K562 (cell line): ENCODE measurements around the gene HYPK. TPM values are rescaled to one million over a fixed set of nuclear protein-coding genes. Genes with fewer than 3 reads are reported as not detected.

Experiments used
- BACH1 ChIP-seq: fragments of 200-800 bp; sonication (Bioruptor generic); IDR thresholded peaks from 2 replicates; pipeline ENCODE4 v1.6.1; 2016; ENCODE audit warnings: missing genetic modification characterization, missing compliant biosample characterization
- CEBPG ChIP-seq, 3 experiments: fragments of 200-800 bp in 1 of 3; sonication (Bioruptor generic) in 1 of 3; sonication (generic) in 1 of 3; formaldehyde crosslinking in 1 of 3; IDR thresholded peaks in 2 of 3; conservative IDR thresholded peaks in 1 of 3; 2 replicates each; pipeline versions ENCODE4 v1.6.1 to v1.8.0; 2016 to 2022; ENCODE audit warnings: missing compliant biosample characterization in 2 of 3, missing genetic modification characterization in 2 of 3, mild to moderate bottlenecking in 1 of 3, missing genetic modification reagents in 1 of 3
- CHD4 ChIP-seq: fragments of 200-600 bp; sonication (generic); IDR thresholded peaks from 3 replicates; pipeline ENCODE4 v1.6.1; 2012; ENCODE audit warnings: low read depth, mild to moderate bottlenecking, mixed read lengths, low read length, inconsistent platforms; ENCODE audit not compliant: insufficient read depth, insufficient replicate concordance, poor library complexity, severe bottlenecking
- MTA2 ChIP-seq: fragments of 450-650 bp; IDR thresholded peaks from 2 replicates; pipeline ENCODE4 v1.6.1; 2016; ENCODE audit warnings: low read depth
- RHOXF2B ChIP-seq: fragments of 250-450 bp; sonication (Bioruptor Pico); conservative IDR thresholded peaks from 2 replicates; pipeline ENCODE4 v1.5.1; 2021
- TRIM28 ChIP-seq: fragments of 450-650 bp; IDR thresholded peaks from 2 replicates; pipeline ENCODE4 v1.6.1; 2017
- TSC22D4 ChIP-seq: fragments of 450-650 bp; IDR thresholded peaks from 2 replicates; pipeline ENCODE4 v1.6.1; 2016; ENCODE audit warnings: missing genetic modification characterization, missing biosample characterization, control low read depth
- ZBTB34 ChIP-seq: fragments of 250-450 bp; sonication (Bioruptor Pico); IDR thresholded peaks from 2 replicates; pipeline ENCODE4 v1.8.0; 2021; ENCODE audit warnings: mild to moderate bottlenecking, moderate library complexity
- ZNF140 ChIP-seq: fragments of 250-450 bp; sonication (Bioruptor Pico); IDR thresholded peaks from 2 replicates; pipeline ENCODE4 v1.8.0; 2021; ENCODE audit warnings: moderate library complexity, mild to moderate bottlenecking, inconsistent platforms
- polyA plus RNA-seq, 8 experiments: library from polyadenylated mRNA; depleted of rRNA in 4 of 8; stranded (reverse) in 5 of 8; unstranded in 3 of 8; fragments of >200 nt; fragmentation: Nextera tagmentation in 2 of 8; fragmentation: Illumina TruSeq in 1 of 8; extraction: Ambion mirVana in 2 of 8; extraction: Trizol in 1 of 8; gene quantifications; 2 replicates each; pipeline versions ENCODE4 v1.2.1 to v1.2.3, GENCODE V29; 2011 to 2014; ENCODE audit warnings: inconsistent platforms in 1 of 8, missing spikeins in 1 of 8
- total RNA-seq, 7 experiments: library from RNA; depleted of rRNA in 6 of 7; stranded (reverse); fragments of >200 nt in 6 of 7; fragmentation: Illumina TruSeq in 2 of 7; extraction: Trizol in 2 of 7; gene quantifications; 2 replicates each; pipeline versions ENCODE4 v1.2.1 to v1.2.3, GENCODE V29; 2011 to 2021; ENCODE audit warnings: low replicate concordance in 1 of 7
- TF ChIP-seq, protein P1 (sequence below): fragments of 450-650 bp; IDR thresholded peaks from 2 replicates; pipeline ENCODE4 v1.6.1; 2016; ENCODE audit warnings: low read depth
- TF ChIP-seq, protein P2 (sequence below): sonication (generic); formaldehyde crosslinking; IDR thresholded peaks from 2 replicates; pipeline ENCODE4 v1.8.0; 2023; ENCODE audit warnings: missing genetic modification reagents, mild to moderate bottlenecking, borderline replicate concordance

The HYPK gene
- total and polyA plus RNA-seq, 9 of the 15 experiments (the other 6 are each of a cell fraction or from before 2014, with no cell fraction given), result 7.2 to 28.0 (median 21.1) TPM

DNA sequence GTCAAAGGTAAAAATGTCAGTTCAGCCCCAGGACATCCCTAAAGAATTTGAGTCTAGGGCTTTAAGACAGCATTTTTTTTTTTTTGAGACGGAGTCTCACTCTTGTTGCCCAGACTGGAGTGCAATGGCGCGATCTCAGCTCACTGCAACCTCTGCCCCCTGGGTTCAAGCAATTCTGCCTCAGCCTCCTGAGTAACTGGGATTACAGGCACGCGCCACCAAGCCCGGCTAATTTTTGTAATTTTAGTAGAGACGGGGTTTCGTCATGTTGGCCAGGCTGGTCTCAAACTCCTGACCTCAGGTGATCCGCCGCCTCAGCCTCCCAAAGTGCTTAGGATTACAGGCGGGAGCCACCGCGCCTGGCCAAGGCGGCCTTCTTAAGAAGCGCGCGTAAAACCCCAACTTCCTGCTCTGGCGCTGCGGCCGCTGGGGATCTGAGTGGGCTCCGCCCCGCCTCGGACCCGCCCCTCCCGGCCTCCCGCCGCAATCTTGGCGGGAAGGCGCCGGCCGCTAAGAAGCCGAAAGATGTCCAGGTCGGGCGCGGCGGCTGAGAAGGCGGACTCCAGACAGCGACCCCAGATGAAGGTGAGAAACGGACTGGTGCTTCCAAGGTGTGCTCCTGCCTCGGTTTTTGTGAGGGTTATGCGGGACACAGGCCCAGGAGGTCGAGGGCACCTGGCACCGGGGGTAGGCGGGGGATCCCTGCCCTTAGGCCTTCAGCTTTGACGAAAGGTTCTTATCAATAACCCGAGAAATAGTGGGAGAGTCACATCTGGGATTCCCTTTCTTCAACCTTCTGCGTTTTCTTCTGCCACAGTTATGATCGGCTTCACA, 26.3 kb downstream of the HYPK start, which contains the start of gene WDR76 (continued):
- TF ChIP-seq, protein P1, sequence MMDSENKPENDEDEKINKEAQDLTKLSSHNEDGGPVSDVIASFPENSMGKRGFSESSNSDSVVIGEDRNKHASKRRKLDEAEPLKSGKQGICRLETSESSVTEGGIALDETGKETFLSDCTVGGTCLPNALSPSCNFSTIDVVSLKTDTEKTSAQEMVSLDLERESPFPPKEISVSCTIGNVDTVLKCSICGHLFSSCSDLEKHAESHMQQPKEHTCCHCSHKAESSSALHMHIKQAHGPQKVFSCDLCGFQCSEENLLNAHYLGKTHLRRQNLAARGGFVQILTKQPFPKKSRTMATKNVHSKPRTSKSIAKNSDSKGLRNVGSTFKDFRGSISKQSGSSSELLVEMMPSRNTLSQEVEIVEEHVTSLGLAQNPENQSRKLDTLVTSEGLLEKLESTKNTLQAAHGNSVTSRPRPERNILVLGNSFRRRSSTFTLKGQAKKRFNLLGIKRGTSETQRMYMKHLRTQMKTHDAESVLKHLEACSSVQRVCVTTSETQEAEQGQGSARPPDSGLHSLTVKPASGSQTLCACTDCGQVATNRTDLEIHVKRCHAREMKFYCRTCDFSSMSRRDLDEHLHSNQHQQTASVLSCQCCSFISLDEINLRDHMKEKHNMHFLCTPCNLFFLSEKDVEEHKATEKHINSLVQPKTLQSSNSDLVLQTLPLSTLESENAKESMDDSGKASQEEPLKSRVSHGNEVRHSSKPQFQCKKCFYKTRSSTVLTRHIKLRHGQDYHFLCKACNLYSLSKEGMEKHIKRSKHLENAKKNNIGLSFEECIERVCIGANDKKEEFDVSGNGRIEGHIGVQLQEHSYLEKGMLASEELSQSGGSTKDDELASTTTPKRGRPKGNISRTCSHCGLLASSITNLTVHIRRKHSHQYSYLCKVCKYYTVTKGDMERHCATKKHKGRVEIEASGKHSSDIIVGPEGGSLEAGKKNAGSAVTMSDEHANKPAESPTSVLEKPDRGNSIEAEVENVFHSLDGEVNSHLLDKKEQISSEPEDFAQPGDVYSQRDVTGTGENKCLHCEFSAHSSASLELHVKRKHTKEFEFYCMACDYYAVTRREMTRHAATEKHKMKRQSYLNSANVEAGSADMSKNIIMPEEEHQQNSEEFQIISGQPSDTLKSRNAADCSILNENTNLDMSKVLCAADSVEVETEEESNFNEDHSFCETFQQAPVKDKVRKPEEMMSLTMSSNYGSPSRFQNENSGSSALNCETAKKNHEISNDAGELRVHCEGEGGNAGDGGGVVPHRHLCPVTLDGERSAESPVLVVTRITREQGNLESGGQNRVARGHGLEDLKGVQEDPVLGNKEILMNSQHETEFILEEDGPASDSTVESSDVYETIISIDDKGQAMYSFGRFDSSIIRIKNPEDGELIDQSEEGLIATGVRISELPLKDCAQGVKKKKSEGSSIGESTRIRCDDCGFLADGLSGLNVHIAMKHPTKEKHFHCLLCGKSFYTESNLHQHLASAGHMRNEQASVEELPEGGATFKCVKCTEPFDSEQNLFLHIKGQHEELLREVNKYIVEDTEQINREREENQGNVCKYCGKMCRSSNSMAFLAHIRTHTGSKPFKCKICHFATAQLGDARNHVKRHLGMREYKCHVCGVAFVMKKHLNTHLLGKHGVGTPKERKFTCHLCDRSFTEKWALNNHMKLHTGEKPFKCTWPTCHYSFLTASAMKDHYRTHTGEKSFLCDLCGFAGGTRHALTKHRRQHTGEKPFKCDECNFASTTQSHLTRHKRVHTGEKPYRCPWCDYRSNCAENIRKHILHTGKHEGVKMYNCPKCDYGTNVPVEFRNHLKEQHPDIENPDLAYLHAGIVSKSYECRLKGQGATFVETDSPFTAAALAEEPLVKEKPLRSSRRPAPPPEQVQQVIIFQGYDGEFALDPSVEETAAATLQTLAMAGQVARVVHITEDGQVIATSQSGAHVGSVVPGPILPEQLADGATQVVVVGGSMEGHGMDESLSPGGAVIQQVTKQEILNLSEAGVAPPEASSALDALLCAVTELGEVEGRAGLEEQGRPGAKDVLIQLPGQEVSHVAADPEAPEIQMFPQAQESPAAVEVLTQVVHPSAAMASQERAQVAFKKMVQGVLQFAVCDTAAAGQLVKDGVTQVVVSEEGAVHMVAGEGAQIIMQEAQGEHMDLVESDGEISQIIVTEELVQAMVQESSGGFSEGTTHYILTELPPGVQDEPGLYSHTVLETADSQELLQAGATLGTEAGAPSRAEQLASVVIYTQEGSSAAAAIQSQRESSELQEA, result no peak
- no peak for TF ChIP-seq TSC22D4
- TF ChIP-seq, protein P2, sequence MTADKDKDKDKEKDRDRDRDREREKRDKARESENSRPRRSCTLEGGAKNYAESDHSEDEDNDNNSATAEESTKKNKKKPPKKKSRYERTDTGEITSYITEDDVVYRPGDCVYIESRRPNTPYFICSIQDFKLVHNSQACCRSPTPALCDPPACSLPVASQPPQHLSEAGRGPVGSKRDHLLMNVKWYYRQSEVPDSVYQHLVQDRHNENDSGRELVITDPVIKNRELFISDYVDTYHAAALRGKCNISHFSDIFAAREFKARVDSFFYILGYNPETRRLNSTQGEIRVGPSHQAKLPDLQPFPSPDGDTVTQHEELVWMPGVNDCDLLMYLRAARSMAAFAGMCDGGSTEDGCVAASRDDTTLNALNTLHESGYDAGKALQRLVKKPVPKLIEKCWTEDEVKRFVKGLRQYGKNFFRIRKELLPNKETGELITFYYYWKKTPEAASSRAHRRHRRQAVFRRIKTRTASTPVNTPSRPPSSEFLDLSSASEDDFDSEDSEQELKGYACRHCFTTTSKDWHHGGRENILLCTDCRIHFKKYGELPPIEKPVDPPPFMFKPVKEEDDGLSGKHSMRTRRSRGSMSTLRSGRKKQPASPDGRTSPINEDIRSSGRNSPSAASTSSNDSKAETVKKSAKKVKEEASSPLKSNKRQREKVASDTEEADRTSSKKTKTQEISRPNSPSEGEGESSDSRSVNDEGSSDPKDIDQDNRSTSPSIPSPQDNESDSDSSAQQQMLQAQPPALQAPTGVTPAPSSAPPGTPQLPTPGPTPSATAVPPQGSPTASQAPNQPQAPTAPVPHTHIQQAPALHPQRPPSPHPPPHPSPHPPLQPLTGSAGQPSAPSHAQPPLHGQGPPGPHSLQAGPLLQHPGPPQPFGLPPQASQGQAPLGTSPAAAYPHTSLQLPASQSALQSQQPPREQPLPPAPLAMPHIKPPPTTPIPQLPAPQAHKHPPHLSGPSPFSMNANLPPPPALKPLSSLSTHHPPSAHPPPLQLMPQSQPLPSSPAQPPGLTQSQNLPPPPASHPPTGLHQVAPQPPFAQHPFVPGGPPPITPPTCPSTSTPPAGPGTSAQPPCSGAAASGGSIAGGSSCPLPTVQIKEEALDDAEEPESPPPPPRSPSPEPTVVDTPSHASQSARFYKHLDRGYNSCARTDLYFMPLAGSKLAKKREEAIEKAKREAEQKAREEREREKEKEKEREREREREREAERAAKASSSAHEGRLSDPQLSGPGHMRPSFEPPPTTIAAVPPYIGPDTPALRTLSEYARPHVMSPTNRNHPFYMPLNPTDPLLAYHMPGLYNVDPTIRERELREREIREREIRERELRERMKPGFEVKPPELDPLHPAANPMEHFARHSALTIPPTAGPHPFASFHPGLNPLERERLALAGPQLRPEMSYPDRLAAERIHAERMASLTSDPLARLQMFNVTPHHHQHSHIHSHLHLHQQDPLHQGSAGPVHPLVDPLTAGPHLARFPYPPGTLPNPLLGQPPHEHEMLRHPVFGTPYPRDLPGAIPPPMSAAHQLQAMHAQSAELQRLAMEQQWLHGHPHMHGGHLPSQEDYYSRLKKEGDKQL (CRISPR knock-in tag), result no peak
- no peak for TF ChIP-seq ZBTB34 (CRISPR knock-in tag)
- TF ChIP-seq MTA2, result no peak
- peak; percentile 86 for TF ChIP-seq TRIM28
- no peak for TF ChIP-seq CHD4
- no peak for TF ChIP-seq ZNF140
- peak; percentile 73 for TF ChIP-seq CEBPG (CRISPR knock-in tag; IDR thresholded peaks at IDR 0.05)
- peak; percentile 34 to 73; a peak in 3 of 4 replicates for TF ChIP-seq CEBPG (tag; conservative IDR thresholded peaks at IDR 0.05 in 1 of 2, IDR thresholded peaks at IDR 0.05 in 1 of 2)
- no peak for TF ChIP-seq RHOXF2B
- no peak for TF ChIP-seq BACH1
